ENCODE results near the gene PLA1A. TPM values are rescaled to one million over a fixed set of nuclear protein-coding genes. Genes with fewer than 3 reads are reported as not detected.

The PLA1A gene
- total and polyA plus RNA-seq, 10 of the 15 experiments (the other 5 are each of a cell fraction or from before 2014, with no cell fraction given), result 2.9 to 106 (median 4.8) TPM

- Histone ChIP-seq H3K4me2 (ENCODE audit: control insufficient read depth, insufficient read depth) (no peak overlapping the region), H4K20me1 (ENCODE audit: control insufficient read depth, insufficient read depth) (no peaks in the 10 kb centered on the region), H3K4me3 (no peak overlapping the region), H3K9ac (ENCODE audit: control insufficient read depth, insufficient read depth, low read length) (no peak overlapping the region), H3K27ac (ENCODE audit: control insufficient read depth, insufficient read depth) (peak overlapping the region; percentile 96), H3K9me3 (replicated peaks; ENCODE audit: control insufficient read depth, insufficient read depth, low read length) (no peaks in the 10 kb centered on the region; the same call in 2 of the 3 replicates), H3K4me1 (ENCODE audit: control insufficient read depth, insufficient read depth, low read length) (peaks cover 34% of the 10 kb centered on the region), H3K79me2 (ENCODE audit: control insufficient read depth, insufficient read depth, low read length) (no peaks in the 10 kb centered on the region), H3K27me3 (replicated peaks in 1 of 2; ENCODE audit: control insufficient read depth in 2 of 2, insufficient read depth in 2 of 2, low read length in 1 of 2) (no peaks in the 10 kb centered on the region), H2AFZ (ENCODE audit: control insufficient read depth, low read depth, low read length) (no peak overlapping the region), H3K36me3 (ENCODE audit: control insufficient read depth in 2 of 2, insufficient read depth in 2 of 2, low read length in 1 of 2) (peaks cover 0 to under 1% of the 10 kb centered on the region in 2 experiments; a peak in 1 of 4 replicates)
- SMC1A ChIA-PET (ENCODE audit: uncharacterized antibody, unreplicated experiment), result interaction anchor here (1.1 to 5.0 kb wide), 11 partner anchors 10 to 77 kb away, joined by 3 to 87 read pairs (median 7); partner anchors contain the start of gene COX17
- RAD21 ChIA-PET (ENCODE audit: unreplicated experiment), result interaction anchor here (1.2 to 5.1 kb wide), 10 partner anchors 10 to 43 kb away, joined by 3 to 53 read pairs (median 9); no protein-coding TSS in a partner anchor
- POLR2A ChIA-PET, result interaction anchor here (0.6 to 2.9 kb wide), 14 partner anchors 10 to 81 kb away, joined by 3 to 41 read pairs (median 3); partner anchors contain the start of gene COX17
- intact Hi-C loops (cut with micrococcal nuclease; ENCODE audit: unreplicated experiment), result no loop called here
- WGBS (ENCODE audit: insufficient coverage, insufficient replicate concordance, low lambda C conversion rate, missing lambda C conversion rate), result 33% methylated on average over 4 of the region's 4 CpGs
- CTCF ChIA-PET, result interaction anchor here (0.7 to 3.6 kb wide), 13 partner anchors 9 to 106 kb away, joined by 3 to 43 read pairs (median 5); no protein-coding TSS in a partner anchor
- no peak for FAIRE-seq
- BruUV-seq (replicated peaks), result no TSS peak
- in situ Hi-C loops (cut with MboI), result no loop called here
- DNase-seq (ENCODE audit: low read depth, low spot score), result no peak
- TF ChIP-seq TAF1 (IDR thresholded peaks at IDR 0.05; ENCODE audit: borderline replicate concordance, low read depth, low read length) (no peak), NFYB (IDR thresholded peaks at IDR 0.05; ENCODE audit: insufficient read depth, low read depth, low read length) (no peak), ETV6 (conservative IDR thresholded peaks at IDR 0.05 in 1 of 2, IDR thresholded peaks at IDR 0.05 in 1 of 2; ENCODE audit: borderline replicate concordance in 1 of 2, low read depth in 1 of 2) (no peak), NFXL1 (IDR thresholded peaks at IDR 0.05; ENCODE audit: borderline replicate concordance) (no peak), ZNF622 (IDR thresholded peaks at IDR 0.05) (no peak), YY1 (IDR thresholded peaks at IDR 0.05; ENCODE audit: low read depth, low read length) (no peak), ZNF274 (IDR thresholded peaks at IDR 0.05; ENCODE audit: insufficient read depth, insufficient read length) (no peak), EGR1 (IDR thresholded peaks at IDR 0.05; ENCODE audit: borderline replicate concordance in 1 of 2, low read depth in 2 of 2, low read length in 2 of 2) (no peak), BRCA1 (IDR thresholded peaks at IDR 0.05; ENCODE audit: low read depth, low read length) (no peak), ZZZ3 (IDR thresholded peaks at IDR 0.05; ENCODE audit: control insufficient read depth, insufficient read length, low read depth) (no peak), KLF5 (IDR thresholded peaks at IDR 0.05; ENCODE audit: partially characterized antibody) (no peak)
- TF ChIP-seq, protein P1, sequence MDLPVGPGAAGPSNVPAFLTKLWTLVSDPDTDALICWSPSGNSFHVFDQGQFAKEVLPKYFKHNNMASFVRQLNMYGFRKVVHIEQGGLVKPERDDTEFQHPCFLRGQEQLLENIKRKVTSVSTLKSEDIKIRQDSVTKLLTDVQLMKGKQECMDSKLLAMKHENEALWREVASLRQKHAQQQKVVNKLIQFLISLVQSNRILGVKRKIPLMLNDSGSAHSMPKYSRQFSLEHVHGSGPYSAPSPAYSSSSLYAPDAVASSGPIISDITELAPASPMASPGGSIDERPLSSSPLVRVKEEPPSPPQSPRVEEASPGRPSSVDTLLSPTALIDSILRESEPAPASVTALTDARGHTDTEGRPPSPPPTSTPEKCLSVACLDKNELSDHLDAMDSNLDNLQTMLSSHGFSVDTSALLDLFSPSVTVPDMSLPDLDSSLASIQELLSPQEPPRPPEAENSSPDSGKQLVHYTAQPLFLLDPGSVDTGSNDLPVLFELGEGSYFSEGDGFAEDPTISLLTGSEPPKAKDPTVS (IDR thresholded peaks at IDR 0.05; ENCODE audit: low read depth, low read length), result no peak
- no peak for ATAC-seq
These were observed 39.4 kb downstream of the PLA1A start for GRCh38 chr3:119636891-119637611.

All from GM12878 (cell line).